Esophagus muscularis mucosa (tissue), 4 donors: ENCODE measurements around the gene ABLIM3.

Experiments
- EP300 ChIP-seq: sonication (generic); formaldehyde crosslinking; IDR thresholded peaks from one replicate; pipeline ENCODE4 v1.6.1; 2017; ENCODE audit warnings: antibody characterized with exemption
- POLR2AphosphoS5 ChIP-seq, 2 donors: sonication (generic); formaldehyde crosslinking; IDR thresholded peaks; one replicate each; pipeline ENCODE4 v1.6.1; 2017; ENCODE audit warnings: antibody characterized with exemption in 2 of 2
- TF ChIP-seq, protein P1 (sequence below), 3 experiments: fragments of 200-600 bp in 2 of 3; fragments of 450-650 bp in 1 of 3; sonication (generic) in 2 of 3; IDR thresholded peaks; one replicate each; pipeline ENCODE4 v1.5.1; 2017 to 2019; ENCODE audit warnings: antibody characterized with exemption in 3 of 3, mild to moderate bottlenecking in 2 of 3, moderate library complexity in 1 of 3

- no peak for TF ChIP-seq POLR2AphosphoS5 (IDR thresholded peaks at IDR 0.05)
- TF ChIP-seq, protein P1, sequence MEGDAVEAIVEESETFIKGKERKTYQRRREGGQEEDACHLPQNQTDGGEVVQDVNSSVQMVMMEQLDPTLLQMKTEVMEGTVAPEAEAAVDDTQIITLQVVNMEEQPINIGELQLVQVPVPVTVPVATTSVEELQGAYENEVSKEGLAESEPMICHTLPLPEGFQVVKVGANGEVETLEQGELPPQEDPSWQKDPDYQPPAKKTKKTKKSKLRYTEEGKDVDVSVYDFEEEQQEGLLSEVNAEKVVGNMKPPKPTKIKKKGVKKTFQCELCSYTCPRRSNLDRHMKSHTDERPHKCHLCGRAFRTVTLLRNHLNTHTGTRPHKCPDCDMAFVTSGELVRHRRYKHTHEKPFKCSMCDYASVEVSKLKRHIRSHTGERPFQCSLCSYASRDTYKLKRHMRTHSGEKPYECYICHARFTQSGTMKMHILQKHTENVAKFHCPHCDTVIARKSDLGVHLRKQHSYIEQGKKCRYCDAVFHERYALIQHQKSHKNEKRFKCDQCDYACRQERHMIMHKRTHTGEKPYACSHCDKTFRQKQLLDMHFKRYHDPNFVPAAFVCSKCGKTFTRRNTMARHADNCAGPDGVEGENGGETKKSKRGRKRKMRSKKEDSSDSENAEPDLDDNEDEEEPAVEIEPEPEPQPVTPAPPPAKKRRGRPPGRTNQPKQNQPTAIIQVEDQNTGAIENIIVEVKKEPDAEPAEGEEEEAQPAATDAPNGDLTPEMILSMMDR (IDR thresholded peaks at IDR 0.05) = no peak
- no peak for TF ChIP-seq EP300
These were observed 116.8 kb downstream of the ABLIM3 start for GRCh38 chr5:149257889-149258705.
